Measurements from ENCODE around the gene TRMT11. TPM values are rescaled to one million over a fixed set of nuclear protein-coding genes. Genes with fewer than 3 reads are reported as not detected.

Gene TRMT11
- total and polyA plus RNA-seq, 9 of the 15 experiments (the other 6 are each of a cell fraction or from before 2014, with no cell fraction given), result 38.8 to 88.0 (median 59.8) TPM

- TF ChIP-seq OTX1 (CRISPR knock-in tag; IDR thresholded peaks at IDR 0.05) (no peak), ARID4B (CRISPR knock-in tag; IDR thresholded peaks at IDR 0.05) (no peak), ZEB2 (IDR thresholded peaks at IDR 0.05) (0 out of 2 replicates have a peak, but pooled peaks have one; percentile 42), MYBL2 (IDR thresholded peaks at IDR 0.05; ENCODE audit: low read depth) (peak; percentile 26; the same call in 1 of the 2 replicates), MYBL2 (CRISPR knock-in tag; IDR thresholded peaks at IDR 0.05; ENCODE audit: borderline replicate concordance) (no peak), EHMT2 (IDR thresholded peaks at IDR 0.05) (peak; percentile 79), MTA2 (IDR thresholded peaks at IDR 0.05; ENCODE audit: low read depth) (peak; percentile 42; the same call in 1 of the 2 replicates), CC2D1A (IDR thresholded peaks at IDR 0.05) (peak; percentile 17; the same call in 1 of the 2 replicates), HMGN3 (IDR thresholded peaks at IDR 0.05; ENCODE audit: borderline replicate concordance, extremely low read depth, insufficient read length, low read depth, low read length) (peak; percentile 48), PKNOX1 (IDR thresholded peaks at IDR 0.05) (peak; percentile 89), TCF3 (CRISPR knock-in tag; IDR thresholded peaks at IDR 0.05) (peak; percentile 71), NFIC (IDR thresholded peaks at IDR 0.05) (peak; percentile 5; the same call in 1 of the 2 replicates), THRAP3 (IDR thresholded peaks at IDR 0.05; ENCODE audit: borderline replicate concordance) (no peak), ZZZ3 (IDR thresholded peaks at IDR 0.05) (no peak), ZNF740 (CRISPR knock-in tag; IDR thresholded peaks at IDR 0.05) (no peak), ZNF740 (tag; IDR thresholded peaks at IDR 0.05) (no peak)
These were observed 42.6 kb upstream of the TRMT11 start (continued) for GRCh38 chr6:125943528-125944433.

Measured in K562 (cell line).